C4-2B (cell line): Measurements from ENCODE around the gene NAV1.
"Not testable (repeated sequence)": the region's sequence is repeated elsewhere in the genome, so short reads cannot be mapped to it uniquely, and the experiment has no call there.

Experiments
- H3K27ac ChIP-seq: fragments of 450-650 bp; 2 replicates; pipeline ENCODE4 v1.5.1; 2017
- CTCF ChIP-seq: fragments of 450-650 bp; conservative IDR thresholded peaks from 2 replicates; pipeline ENCODE4 v1.5.1; 2017; ENCODE audit warnings: mild to moderate bottlenecking
- ZFX ChIP-seq: fragments of 450-650 bp; IDR thresholded peaks from 2 replicates; pipeline ENCODE4 v1.6.1; 2017

NAV1 gene

GRCh38 chr1:201573923-201574322, 35.0 kb downstream of the NAV1 start:
- no peak overlapping the region for H3K27ac ChIP-seq
- TF ChIP-seq ZFX (no peak), CTCF (no peak)

GRCh38 chr1:201575912-201576311, 37.0 kb downstream of the NAV1 start:
- no peak overlapping the region for H3K27ac ChIP-seq
- TF ChIP-seq ZFX: no peak
- TF ChIP-seq CTCF: no peak

GRCh38 chr1:201576914-201577313, 38.0 kb downstream of the NAV1 start:
- no peak overlapping the region for H3K27ac ChIP-seq
- TF ChIP-seq ZFX: no peak
- no peak for TF ChIP-seq CTCF

GRCh38 chr1:201578008-201578888, 39.3 kb downstream of the NAV1 start:
- TF ChIP-seq CTCF (no peak), ZFX (no peak)
- no peak overlapping the region for H3K27ac ChIP-seq

GRCh38 chr1:201581371-201581770, 42.4 kb downstream of the NAV1 start:
- H3K27ac ChIP-seq: not testable (repeated sequence)

- H3K27ac ChIP-seq: no peak overlapping the region
- no peak for TF ChIP-seq ZFX
- TF ChIP-seq CTCF: no peak
Observed at GRCh38 chr1:201582705-201583442, 43.9 kb downstream of the NAV1 start.

GRCh38 chr1:201583663-201584062, 44.7 kb downstream of the NAV1 start:
- H3K27ac ChIP-seq: no peak overlapping the region
- TF ChIP-seq ZFX: no peak
- TF ChIP-seq CTCF: no peak
